Activated CD8-positive, alpha-beta T cell treated with anti-CD3 and anti-CD28 coated beads, Interleukin-2, amount 10 ng/mL, durations not matched to agents 7 days and 5 days (primary cell): ENCODE measurements around the gene TMEM17. TPM values are rescaled to one million over a fixed set of nuclear protein-coding genes. Genes with fewer than 3 reads are reported as not detected.

Source experiments
- ATAC-seq: fragments of 150-1000 bp; cut with Tn5 transposase; one replicate; pipeline ENCODE4 v1.10.0; 2021; ENCODE audit warnings: moderate library complexity
- CTCF ChIA-PET: fragments of 350-600 bp; sonication (Branson Sonifier 250); formaldehyde crosslinking; loops from one replicate; lab custom pipeline; 2021; ENCODE audit warnings: antibody characterized with exemption; lab: Charles Lee
- POLR2A ChIA-PET: fragments of 350-600 bp; sonication (Branson Sonifier 250); formaldehyde crosslinking; loops from one replicate; lab custom pipeline; 2021; ENCODE audit warnings: antibody characterized with exemption; lab: Charles Lee
- DNase-seq: peaks from one replicate; pipeline ENCODE4 v3.0.0-alpha.2; 2020
- H3K27ac Mint-ChIP-seq: one replicate; pipeline ENCODE4 v1.8.0; 2021; ENCODE audit warnings: mild to moderate bottlenecking, mixed read lengths
- H3K27me3 Mint-ChIP-seq: one replicate; pipeline ENCODE4 v1.8.0; 2021; ENCODE audit warnings: low read depth, mixed read lengths
- H3K36me3 Mint-ChIP-seq: one replicate; pipeline ENCODE4 v1.8.0; 2021; ENCODE audit warnings: low read depth, mixed read lengths
- H3K4me1 Mint-ChIP-seq: one replicate; pipeline ENCODE4 v1.8.0; 2021; ENCODE audit warnings: low read depth, mixed read lengths
- H3K4me3 Mint-ChIP-seq: one replicate; pipeline ENCODE4 v1.8.0; 2021; ENCODE audit warnings: mild to moderate bottlenecking, mixed read lengths
- H3K9me3 Mint-ChIP-seq: one replicate; pipeline ENCODE4 v1.8.0; 2022; ENCODE audit warnings: mixed read lengths; ENCODE audit not compliant: insufficient read depth
- total RNA-seq, 2 experiments: library from RNA; stranded (reverse); gene quantifications; one replicate each; pipeline ENCODE4 v1.2.3, GENCODE V29; 2021

TMEM17 gene
- total RNA-seq, 2 experiments from 2014 or later: not detected

DNA sequence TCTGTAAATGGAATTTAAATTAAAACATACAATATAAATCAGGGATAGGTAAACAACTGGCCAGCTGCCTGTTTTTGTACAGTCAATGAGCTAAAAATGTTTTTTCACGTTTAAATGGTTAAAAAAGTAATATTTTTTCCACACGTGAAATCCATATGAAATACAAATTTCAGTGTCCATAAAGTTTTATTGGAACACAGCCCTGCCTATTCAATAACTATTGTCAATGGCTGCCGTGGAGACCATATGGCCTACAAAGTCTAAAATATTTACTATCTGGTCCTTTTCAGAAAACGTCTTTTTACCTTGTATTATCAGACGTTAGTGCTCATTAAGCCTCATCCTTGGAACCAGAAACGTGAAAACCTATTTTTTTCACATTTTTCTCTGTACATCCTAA, 1.3 kb downstream of the TMEM17 start:
- CTCF ChIA-PET: no interaction called here

DNA sequence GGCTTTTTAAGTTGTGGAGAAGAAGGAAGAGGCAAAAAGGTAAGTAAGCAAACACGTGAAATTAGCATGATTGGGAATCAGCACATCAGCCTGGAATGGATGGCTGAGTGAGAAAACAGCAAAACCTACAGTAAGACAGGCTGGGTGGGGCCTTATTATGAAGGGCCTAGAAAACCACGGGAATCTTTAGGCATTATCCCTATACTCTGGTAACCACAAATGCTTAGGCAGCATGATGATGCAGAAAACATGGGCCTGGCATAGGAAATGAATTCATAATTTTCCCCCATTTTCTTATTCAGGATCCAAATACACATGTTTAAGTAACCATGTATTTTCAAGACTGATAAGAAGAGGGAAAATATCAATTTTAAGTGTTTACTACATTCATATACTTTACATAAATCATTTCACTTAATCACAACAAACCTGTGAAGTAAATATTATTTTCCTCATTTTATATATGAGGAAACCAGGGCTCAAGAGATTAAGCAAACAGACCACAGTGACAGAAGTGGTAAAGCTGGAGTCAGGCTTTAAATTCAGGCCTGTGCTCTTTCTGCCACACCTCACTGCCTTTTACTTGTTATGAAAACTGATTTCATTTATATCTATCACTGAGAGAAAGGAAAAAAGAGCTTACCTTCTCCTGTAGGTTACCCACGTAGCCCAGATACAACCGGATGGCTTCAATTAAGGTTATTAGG, 4.0 kb downstream of the TMEM17 start:
- H3K4me3 Mint-ChIP-seq: no peak overlapping the region
- no peak for DNase-seq
- ChIA-PET POLR2A (no interaction called here), CTCF (no interaction called here)
- H3K4me1 Mint-ChIP-seq: peaks cover 8% of the 10 kb centered on the region
- no peaks in the 10 kb centered on the region for H3K9me3 Mint-ChIP-seq
- ATAC-seq: no peak
- peaks cover 15% of the 10 kb centered on the region for H3K27me3 Mint-ChIP-seq
- H3K27ac Mint-ChIP-seq: no peak overlapping the region
- H3K36me3 Mint-ChIP-seq: no peaks in the 10 kb centered on the region

More for the DNA sequence above, 1.3 kb downstream of the TMEM17 start:
- Mint-ChIP-seq H3K9me3 (no peaks in the 10 kb centered on the region), H3K27me3 (peaks cover 25% of the 10 kb centered on the region), H3K36me3 (no peaks in the 10 kb centered on the region), H3K4me1 (peaks cover 8% of the 10 kb centered on the region), H3K4me3 (no peak overlapping the region), H3K27ac (no peak overlapping the region)
- no peak for ATAC-seq
- no peak for DNase-seq
- POLR2A ChIA-PET: no interaction called here

DNA sequence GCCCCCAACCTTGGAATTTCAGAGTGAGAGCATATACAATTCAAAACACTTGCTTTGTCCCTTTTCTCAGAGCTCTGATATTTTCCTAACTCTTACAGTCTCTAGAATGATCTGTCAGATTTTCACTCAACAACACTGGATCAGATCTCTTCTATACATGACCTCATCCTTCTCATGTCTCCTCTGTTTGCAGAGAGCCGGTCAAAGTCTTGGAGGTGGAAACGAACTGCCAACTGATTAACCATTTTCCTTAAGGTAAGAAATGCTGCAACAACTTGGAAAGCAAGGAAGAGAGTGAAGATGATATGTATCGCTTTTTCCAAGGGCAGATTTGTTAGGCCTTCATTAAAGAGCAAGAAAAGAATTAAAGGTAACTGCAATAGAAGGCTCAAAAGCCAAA, 4.9 kb downstream of the TMEM17 start:
- ChIA-PET CTCF (no interaction called here), POLR2A (no interaction called here)
- no peak for ATAC-seq
- Mint-ChIP-seq H3K27me3 (peaks cover 15% of the 10 kb centered on the region), H3K9me3 (no peaks in the 10 kb centered on the region), H3K4me3 (no peak overlapping the region), H3K4me1 (peaks cover 3% of the 10 kb centered on the region), H3K27ac (no peak overlapping the region), H3K36me3 (no peaks in the 10 kb centered on the region)
- DNase-seq: no peak

DNA sequence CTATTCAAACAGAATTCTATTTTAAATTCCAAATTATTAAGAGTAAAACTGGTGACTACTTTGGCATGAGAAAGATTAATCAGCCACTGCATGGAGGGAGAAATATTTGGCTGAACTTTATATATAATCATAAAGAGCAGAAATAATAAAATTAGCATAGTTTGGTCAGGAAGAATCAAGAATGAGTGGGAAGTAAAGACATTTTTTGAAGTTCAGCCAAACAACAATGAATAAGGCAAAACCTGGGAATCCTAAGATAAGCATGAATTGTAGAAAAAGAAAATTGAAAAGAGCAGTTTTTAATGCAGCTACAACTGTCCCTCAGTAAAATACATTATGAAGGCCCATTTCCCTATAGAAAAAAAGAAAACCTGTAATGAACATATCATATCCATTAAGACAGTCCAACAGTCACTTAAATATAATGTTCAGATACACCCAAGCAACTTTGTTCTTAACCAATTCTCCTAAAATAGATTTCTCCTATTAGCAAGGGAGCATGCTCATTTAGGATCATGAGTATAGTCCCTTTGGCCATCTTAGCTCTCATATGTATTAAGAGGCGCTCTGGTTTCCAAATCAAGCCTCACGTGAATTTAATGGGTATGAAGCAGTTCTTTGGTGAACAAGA, 6.5 kb downstream of the TMEM17 start:
- POLR2A ChIA-PET: no interaction called here
- no peak for ATAC-seq
- Mint-ChIP-seq H3K9me3 (no peaks in the 10 kb centered on the region), H3K4me1 (no peaks in the 10 kb centered on the region), H3K36me3 (no peaks in the 10 kb centered on the region), H3K27ac (no peak overlapping the region), H3K27me3 (peaks cover 9% of the 10 kb centered on the region), H3K4me3 (no peak overlapping the region)
- DNase-seq: no peak
- CTCF ChIA-PET: no interaction called here

DNA sequence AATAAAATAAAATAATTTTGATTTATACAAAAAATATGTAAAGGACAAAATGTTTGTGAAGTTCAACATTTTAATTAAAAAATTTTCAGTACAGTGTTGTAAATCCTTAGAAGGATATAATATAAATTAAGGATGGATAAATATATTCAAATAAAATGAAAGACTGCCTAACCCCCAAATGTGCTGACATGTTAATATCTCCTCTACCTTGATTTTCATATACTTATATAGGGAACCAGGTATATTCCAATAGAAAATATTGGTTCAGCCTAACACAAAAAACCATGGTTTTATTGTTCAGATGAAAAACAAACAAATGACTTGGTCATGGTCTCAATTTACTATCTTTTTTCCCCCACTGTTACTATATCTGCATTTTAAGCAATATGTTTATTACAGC, 7.3 kb downstream of the TMEM17 start:
- ATAC-seq (no peak), DNase-seq (no peak)
- POLR2A ChIA-PET: no interaction called here
- H3K9me3 Mint-ChIP-seq: no peaks in the 10 kb centered on the region
- CTCF ChIA-PET: no interaction called here
- no peaks in the 10 kb centered on the region for H3K4me1 Mint-ChIP-seq
- no peaks in the 10 kb centered on the region for H3K36me3 Mint-ChIP-seq
- no peak overlapping the region for H3K4me3 Mint-ChIP-seq
- H3K27ac Mint-ChIP-seq: no peak overlapping the region
- peaks cover 7% of the 10 kb centered on the region for H3K27me3 Mint-ChIP-seq

- Mint-ChIP-seq H3K4me1 (no peaks in the 10 kb centered on the region), H3K4me3 (no peak overlapping the region), H3K27ac (no peak overlapping the region), H3K36me3 (no peaks in the 10 kb centered on the region), H3K27me3 (peaks cover 14% of the 10 kb centered on the region), H3K9me3 (no peaks in the 10 kb centered on the region)
- ATAC-seq (no peak), DNase-seq (no peak)
- ChIA-PET POLR2A (no interaction called here), CTCF (interaction anchor here (0.8 kb wide), 1 partner anchor 39 kb away, joined by 3 read pairs; no protein-coding TSS in a partner anchor)
Observed at GRCh38 chr2:62495761-62496160, 10.2 kb downstream of the TMEM17 start.

GRCh38 chr2:62492048-62492447, 13.9 kb downstream of the TMEM17 start:
- POLR2A ChIA-PET: no interaction called here
- peaks cover 12% of the 10 kb centered on the region for H3K27me3 Mint-ChIP-seq
- no peaks in the 10 kb centered on the region for H3K9me3 Mint-ChIP-seq
- H3K27ac Mint-ChIP-seq: no peak overlapping the region
- H3K4me1 Mint-ChIP-seq: no peaks in the 10 kb centered on the region
- ATAC-seq: no peak
- H3K36me3 Mint-ChIP-seq: no peaks in the 10 kb centered on the region
- CTCF ChIA-PET: interaction anchor here (1.5 kb wide), 1 partner anchor 16 kb away, joined by 3 read pairs; no protein-coding TSS in a partner anchor
- H3K4me3 Mint-ChIP-seq: no peak overlapping the region
- no peak for DNase-seq

DNA sequence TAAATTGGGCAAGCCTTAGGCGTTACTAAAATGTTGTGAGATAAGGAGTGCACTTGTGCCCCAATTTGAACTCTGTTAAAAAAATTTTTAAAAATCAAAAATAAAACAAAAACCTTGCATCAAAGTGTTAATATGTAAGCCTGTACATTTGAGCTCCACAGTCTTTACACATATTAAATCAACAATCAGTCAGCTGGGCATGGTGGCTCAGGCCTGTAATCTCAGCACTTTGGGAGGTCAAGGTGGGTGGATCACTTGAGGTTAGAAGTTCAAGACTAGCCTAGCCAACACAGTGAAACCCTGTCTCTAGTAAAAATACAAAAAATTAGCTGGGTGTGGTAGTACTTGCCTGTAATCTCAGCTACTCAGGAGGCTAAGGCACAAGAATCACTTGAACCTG, 16.3 kb downstream of the TMEM17 start:
- ChIA-PET CTCF (interaction anchor here (1.1 kb wide), 1 partner anchor 32 kb away, joined by 4 read pairs; no protein-coding TSS in a partner anchor), POLR2A (no interaction called here)
- Mint-ChIP-seq H3K27me3 (peaks cover 12% of the 10 kb centered on the region), H3K27ac (no peak overlapping the region), H3K36me3 (no peaks in the 10 kb centered on the region), H3K9me3 (no peaks in the 10 kb centered on the region), H3K4me1 (no peaks in the 10 kb centered on the region), H3K4me3 (no peak overlapping the region)
- DNase-seq: no peak
- no peak for ATAC-seq

DNA sequence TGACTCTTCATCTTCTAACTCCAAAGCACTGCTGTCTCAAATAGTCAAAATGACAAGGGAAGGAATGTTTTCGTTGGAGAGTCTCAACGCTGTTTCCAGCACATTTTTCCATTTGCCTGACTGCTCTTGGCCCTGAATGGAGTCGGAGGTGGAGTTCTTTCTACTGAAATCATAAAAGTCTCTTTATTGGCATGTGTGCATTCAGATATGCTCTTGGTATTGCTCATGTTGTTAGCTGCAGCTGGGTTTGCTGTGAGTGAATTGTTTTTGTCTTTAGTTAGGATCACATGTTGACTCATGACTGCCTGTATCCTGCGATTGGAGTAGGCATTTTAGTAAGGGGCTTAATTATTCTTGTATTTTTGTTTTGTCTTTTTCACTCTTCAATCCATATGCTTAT, 16.8 kb downstream of the TMEM17 start:
- Mint-ChIP-seq H3K4me1 (no peaks in the 10 kb centered on the region), H3K36me3 (no peaks in the 10 kb centered on the region), H3K9me3 (no peaks in the 10 kb centered on the region), H3K27me3 (peaks cover 12% of the 10 kb centered on the region), H3K27ac (no peak overlapping the region), H3K4me3 (no peak overlapping the region)
- DNase-seq: no peak
- ATAC-seq: no peak
- ChIA-PET CTCF (interaction anchor here (1.1 kb wide), 1 partner anchor 32 kb away, joined by 4 read pairs; no protein-coding TSS in a partner anchor), POLR2A (no interaction called here)

GRCh38 chr2:62486439-62486765, 19.6 kb downstream of the TMEM17 start:
- Mint-ChIP-seq H3K36me3 (no peaks in the 10 kb centered on the region), H3K4me3 (no peak overlapping the region), H3K4me1 (no peaks in the 10 kb centered on the region), H3K9me3 (no peaks in the 10 kb centered on the region), H3K27me3 (peaks cover 2% of the 10 kb centered on the region), H3K27ac (no peak overlapping the region)
- no peak for DNase-seq
- ChIA-PET CTCF (no interaction called here), POLR2A (no interaction called here)
- no peak for ATAC-seq

GRCh38 chr2:62485761-62486438, 20.1 kb downstream of the TMEM17 start:
- H3K36me3 Mint-ChIP-seq: no peaks in the 10 kb centered on the region
- DNase-seq (no peak), ATAC-seq (no peak)
- no peaks in the 10 kb centered on the region for H3K4me1 Mint-ChIP-seq
- POLR2A ChIA-PET: no interaction called here
- H3K4me3 Mint-ChIP-seq: no peak overlapping the region
- no peak overlapping the region for H3K27ac Mint-ChIP-seq
- CTCF ChIA-PET: no interaction called here
- H3K27me3 Mint-ChIP-seq: no peaks in the 10 kb centered on the region
- no peaks in the 10 kb centered on the region for H3K9me3 Mint-ChIP-seq
